ENCODE data around the gene FGF21.
A peak's percentile ranks its signal among the peaks of the same experiment; 100 is the strongest.
"Not testable (repeated sequence)": the region's sequence is repeated elsewhere in the genome, so short reads cannot be mapped to it uniquely, and the experiment has no call there.

Gene FGF21

GRCh38 chr19:48752496-48753365, 2.6 kb upstream of the FGF21 start, which contains the start of gene FUT1:
Gene FUT1, minus strand, starts transcription at chr19:48752641. Its CDS starts 1,360 bp downstream, at chr19:48751281.
- DNase-seq = peak; percentile 31

GRCh38 chr19:48755787-48756186, 463 bp downstream of the FGF21 start:
- no peak for DNase-seq

GRCh38 chr19:48756212-48756611, 888 bp downstream of the FGF21 start:
- DNase-seq = no peak

- DNase-seq = no peak
Observed at GRCh38 chr19:48756686-48757085, 1.4 kb downstream of the FGF21 start.

GRCh38 chr19:48757089-48757675, 1.9 kb downstream of the FGF21 start:
- no peak for DNase-seq

GRCh38 chr19:48757741-48758144, 2.4 kb downstream of the FGF21 start:
- no peak for DNase-seq

GRCh38 chr19:48760504-48761205, 5.3 kb downstream of the FGF21 start:
- peak; percentile 41 for DNase-seq

- DNase-seq = not testable (repeated sequence)
Observed at GRCh38 chr19:48765816-48766215, 10.5 kb downstream of the FGF21 start.

GRCh38 chr19:48768171-48768753, 12.9 kb downstream of the FGF21 start:
- not testable (repeated sequence) for DNase-seq

GRCh38 chr19:48768994-48769713, 13.8 kb downstream of the FGF21 start:
- no peak for DNase-seq

GRCh38 chr19:48770266-48770665, 14.9 kb downstream of the FGF21 start:
- DNase-seq = no peak

- DNase-seq = no peak
Observed at GRCh38 chr19:48770734-48771472, 15.6 kb downstream of the FGF21 start.

GRCh38 chr19:48772503-48772953, 17.2 kb downstream of the FGF21 start:
- no peak for DNase-seq

- DNase-seq = no peak
Observed at GRCh38 chr19:48777139-48777538, 21.8 kb downstream of the FGF21 start.

- no peak for DNase-seq
Observed at GRCh38 chr19:48777720-48778119, 22.4 kb downstream of the FGF21 start.

GRCh38 chr19:48779636-48780035, 24.3 kb downstream of the FGF21 start:
- DNase-seq = no peak

- DNase-seq = no peak
Observed at GRCh38 chr19:48780631-48781391, 25.5 kb downstream of the FGF21 start.

GRCh38 chr19:48784527-48784926, 29.2 kb downstream of the FGF21 start:
- DNase-seq = no peak

- DNase-seq = not testable (repeated sequence)
Observed at GRCh38 chr19:48786422-48786821, 31.1 kb downstream of the FGF21 start.

GRCh38 chr19:48787331-48787730, 32.0 kb downstream of the FGF21 start:
- not testable (repeated sequence) for DNase-seq

GRCh38 chr19:48793271-48793670, 37.9 kb downstream of the FGF21 start:
- DNase-seq = no peak

All from stimulated activated CD4-positive, alpha-beta T cell treated with anti-CD3 and anti-CD28 coated beads, Interleukin-1b, Interleukin-23, amount 100 ng/mL, for 48 hours (primary cell).